NCI-H1105 (cell line): ENCODE results near the gene ALG14.
"Not testable (repeated sequence)": the region's sequence is repeated elsewhere in the genome, so short reads cannot be mapped to it uniquely, and the experiment has no call there.

Source experiments
- DNase-seq: peaks from one replicate; lab custom pipeline; 2025; lab: John Stamatoyannopoulos, UW

ALG14 gene

GRCh38 chr1:95006681-95007080 is 66.1 kb downstream of the ALG14 start:
- DNase-seq, result no peak

- no peak for DNase-seq
These were observed 67.2 kb downstream of the ALG14 start for GRCh38 chr1:95005584-95005983.

DNA sequence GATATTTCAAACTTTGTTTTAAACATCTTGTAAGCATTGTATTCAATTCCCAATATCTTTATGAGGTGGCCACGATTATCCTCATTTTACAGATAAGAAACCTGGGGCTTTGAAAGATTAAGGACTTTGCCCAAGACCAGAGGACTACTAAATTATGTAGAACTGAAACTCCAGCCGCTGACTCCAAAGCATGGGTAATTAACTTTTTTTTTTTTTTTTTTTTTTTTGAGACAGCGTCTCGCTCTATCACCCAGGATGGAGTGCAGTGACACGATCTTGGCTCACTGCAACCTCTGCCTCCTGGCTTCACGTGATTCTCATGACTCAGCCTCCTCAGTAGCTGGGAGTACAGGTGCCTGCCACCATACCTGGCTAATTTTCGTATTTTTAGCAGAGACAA is 68.7 kb downstream of the ALG14 start:
- DNase-seq, result no peak

GRCh38 chr1:95003433-95003738 is 69.4 kb downstream of the ALG14 start:
- DNase-seq, result no peak

- DNase-seq, result no peak
These were observed 70.0 kb downstream of the ALG14 start for GRCh38 chr1:95002540-95003432.

GRCh38 chr1:95002164-95002539 is 70.6 kb downstream of the ALG14 start:
- no peak for DNase-seq

- DNase-seq, result no peak
These were observed 73.2 kb downstream of the ALG14 start for GRCh38 chr1:94999456-95000131.

GRCh38 chr1:94998748-94999147 is 74.0 kb downstream of the ALG14 start:
- DNase-seq, result no peak

DNA sequence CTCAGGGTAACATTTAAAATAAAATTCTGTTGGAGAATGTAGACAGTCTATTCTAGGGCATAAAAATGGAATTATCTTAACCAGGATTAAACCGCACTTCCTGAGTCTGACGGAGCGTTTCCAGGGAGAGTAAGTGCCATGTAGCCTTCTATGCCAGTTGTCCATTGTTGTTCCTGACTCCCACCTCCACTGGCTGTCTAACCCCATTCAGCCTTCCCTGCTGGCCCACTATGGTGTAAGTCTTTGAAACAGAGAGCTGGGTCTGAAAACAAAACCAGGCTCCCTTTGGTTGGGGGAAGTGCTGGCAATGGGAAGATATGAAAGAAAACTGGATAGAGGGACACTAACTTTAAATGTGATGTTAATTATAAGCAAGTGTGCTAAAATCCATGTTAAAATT is 74.6 kb downstream of the ALG14 start:
- DNase-seq, result no peak

- DNase-seq, result not testable (repeated sequence)
These were observed 77.2 kb downstream of the ALG14 start for GRCh38 chr1:94995536-94995935.

DNA sequence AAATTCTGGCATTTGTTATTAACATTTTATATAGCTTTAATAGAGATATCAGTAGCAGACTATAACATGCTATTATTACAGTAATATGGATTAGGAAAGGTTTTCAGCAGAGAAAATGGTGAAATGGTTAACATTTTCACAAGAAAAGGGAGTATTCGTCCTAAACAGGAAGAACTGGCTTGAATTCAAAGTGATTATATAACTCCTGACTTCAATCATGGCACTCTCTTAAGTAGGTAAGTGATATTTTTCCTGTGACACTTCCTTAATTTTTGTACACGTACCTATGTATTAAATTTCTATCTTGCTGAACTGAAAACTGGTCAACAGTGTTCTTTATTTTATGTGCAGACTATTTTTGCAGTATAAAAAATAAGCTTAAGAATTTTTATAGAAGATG is 77.9 kb downstream of the ALG14 start:
- no peak for DNase-seq

DNA sequence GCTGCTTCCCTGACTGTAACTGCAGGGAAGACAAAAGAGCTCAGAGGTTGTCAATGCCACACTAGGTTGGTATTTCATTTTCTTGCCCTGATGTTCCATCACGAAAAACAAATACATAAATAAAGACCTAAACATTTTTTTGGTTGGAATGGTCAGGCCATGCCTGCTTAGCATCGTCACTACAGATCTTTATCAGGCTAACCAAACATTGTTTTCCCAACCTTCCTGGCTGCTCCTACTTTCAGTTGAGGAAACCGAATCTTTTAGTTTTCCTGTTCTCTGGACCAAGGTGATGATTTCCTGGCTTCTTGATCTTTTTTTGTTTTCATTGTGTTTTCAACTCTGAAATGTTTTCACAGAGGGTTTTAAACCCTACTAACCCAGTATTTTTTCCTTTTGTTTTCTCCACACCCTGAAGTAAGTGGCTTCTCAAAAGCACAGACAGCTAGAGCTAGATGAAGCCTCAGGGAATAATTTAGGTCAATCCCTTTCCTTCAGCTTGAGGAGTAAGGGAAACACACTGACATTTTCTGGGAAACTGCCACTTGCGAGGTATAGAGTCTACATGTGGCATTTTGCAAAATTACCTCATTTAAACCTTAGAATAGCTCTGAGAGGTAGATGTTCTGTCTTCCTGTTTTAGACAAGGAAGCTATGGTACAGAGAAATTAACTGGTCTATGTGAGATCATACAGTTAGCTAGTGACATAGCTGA is 78.7 kb downstream of the ALG14 start:
- DNase-seq, result no peak

GRCh38 chr1:94992863-94993563 is 79.7 kb downstream of the ALG14 start:
- no peak for DNase-seq

DNA sequence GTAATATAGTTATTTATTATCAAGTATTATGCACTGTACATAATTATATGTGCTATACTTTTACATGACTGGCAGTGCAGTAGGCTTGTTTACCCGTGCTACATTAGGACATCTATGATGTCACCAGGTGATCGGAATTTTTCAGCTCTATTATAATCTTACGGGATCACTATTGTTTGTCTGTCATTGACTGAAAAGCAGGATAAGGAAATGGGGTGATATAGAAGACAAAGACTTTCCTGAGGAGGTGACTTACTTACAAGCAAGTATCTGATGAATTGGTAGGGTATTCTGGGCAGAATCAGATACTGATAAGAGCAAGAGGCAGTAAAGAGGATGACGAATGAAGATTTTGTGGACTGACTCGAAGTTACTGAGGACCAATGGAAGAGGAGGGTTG is 80.6 kb downstream of the ALG14 start:
- no peak for DNase-seq

- DNase-seq, result no peak
These were observed 82.8 kb downstream of the ALG14 start for GRCh38 chr1:94989911-94990473.

DNA sequence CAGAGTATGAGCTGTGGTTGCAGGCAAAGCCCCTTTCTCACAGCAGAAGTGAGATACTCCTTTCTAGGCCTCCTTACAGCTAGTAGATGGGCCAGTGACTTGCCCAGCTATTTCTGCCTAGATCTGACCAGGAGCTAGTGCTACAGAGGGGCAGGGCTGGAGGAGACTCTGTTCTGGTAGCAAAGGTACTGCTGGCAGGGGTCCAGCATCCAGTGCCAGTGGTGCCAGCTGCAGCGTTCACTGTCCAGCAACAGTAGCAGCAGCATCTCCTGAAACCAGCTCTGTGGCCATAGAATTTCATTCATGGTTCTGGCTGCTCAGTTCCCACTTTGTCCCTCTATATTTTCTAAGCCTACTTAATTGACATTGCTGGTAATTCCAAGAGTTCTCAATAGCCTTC is 83.4 kb downstream of the ALG14 start:
- peak; percentile 9 for DNase-seq

GRCh38 chr1:94988356-94988755 is 84.4 kb downstream of the ALG14 start:
- no peak for DNase-seq

- no peak for DNase-seq
These were observed 86.0 kb downstream of the ALG14 start for GRCh38 chr1:94986783-94987182.

DNA sequence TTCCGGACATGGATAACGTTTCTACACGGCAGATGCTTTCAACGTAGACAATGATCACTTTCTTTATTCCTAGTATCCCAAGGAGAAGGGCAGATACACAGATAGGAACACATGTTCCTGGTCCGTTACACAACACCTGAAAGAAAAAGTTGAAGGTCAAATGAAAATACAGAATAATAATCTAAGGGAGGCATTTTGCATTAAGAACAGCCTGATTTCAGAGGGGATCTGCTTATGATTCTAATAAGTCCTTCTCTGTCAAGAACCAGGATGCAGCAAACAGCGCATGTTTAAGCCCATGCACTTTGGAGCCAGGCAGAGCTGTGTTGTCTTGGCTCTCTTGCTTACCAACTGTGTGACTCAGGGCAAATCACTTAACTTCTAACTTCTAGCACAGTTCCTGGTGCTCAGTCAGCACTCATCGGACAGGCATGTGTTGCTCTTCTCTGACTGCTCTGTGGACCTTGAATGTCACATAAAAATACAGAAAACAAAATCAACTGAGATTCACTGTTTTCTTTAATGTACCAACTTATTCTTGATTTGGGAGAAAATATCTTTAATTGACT is 89.5 kb downstream of the ALG14 start:
- DNase-seq, result no peak

- DNase-seq, result no peak
These were observed 90.4 kb downstream of the ALG14 start for GRCh38 chr1:94982398-94982797.

- no peak for DNase-seq
These were observed 91.2 kb downstream of the ALG14 start for GRCh38 chr1:94981575-94981973.
